Fibroblast of pulmonary artery (primary cell): Measurements from ENCODE around the gene CRYBA1.

Experiments
- DNase-seq: peaks from one replicate; pipeline ENCODE4 v3.0.0-alpha.2; 2010; ENCODE audit warnings: low read depth
- H3K4me3 ChIP-seq: replicated peaks from 2 replicates; pipeline ENCODE4 v1.5.1; 2011; ENCODE audit warnings: low read depth, mild to moderate bottlenecking, control low read depth, low read length, moderate library complexity
- TF ChIP-seq, protein P1 (sequence below): IDR thresholded peaks from 2 replicates; pipeline ENCODE4 v1.5.1; 2011; ENCODE audit warnings: mild to moderate bottlenecking, control low read depth, low read length, inconsistent platforms; ENCODE audit errors: missing control alignments

The CRYBA1 gene

DNA sequence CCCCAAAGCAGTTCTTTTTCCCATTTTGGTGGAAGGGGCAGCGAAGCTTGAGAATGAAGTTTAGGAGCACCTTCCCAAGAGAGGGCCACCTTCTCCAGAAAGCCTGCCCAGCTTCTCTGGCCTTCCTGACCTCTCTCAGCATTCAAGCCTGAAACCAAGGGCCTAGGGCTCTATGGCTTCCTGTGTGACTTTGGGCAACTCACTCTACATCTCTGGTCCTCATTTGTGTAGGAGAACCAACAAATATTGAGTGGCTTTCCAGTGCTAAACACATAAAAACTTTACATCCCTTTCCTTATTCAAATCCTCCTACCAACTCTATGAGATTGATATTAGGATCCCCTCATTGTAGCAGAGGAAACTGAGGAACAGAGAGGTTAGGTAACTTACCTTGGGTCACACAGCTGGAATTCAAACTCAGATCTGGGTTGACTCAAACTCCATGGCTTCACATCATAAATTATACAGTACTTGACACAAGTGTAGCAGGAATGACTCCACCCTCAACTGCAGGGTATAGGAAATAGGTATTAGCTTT lies 34.5 kb upstream of the CRYBA1 start:
- TF ChIP-seq, protein P1, sequence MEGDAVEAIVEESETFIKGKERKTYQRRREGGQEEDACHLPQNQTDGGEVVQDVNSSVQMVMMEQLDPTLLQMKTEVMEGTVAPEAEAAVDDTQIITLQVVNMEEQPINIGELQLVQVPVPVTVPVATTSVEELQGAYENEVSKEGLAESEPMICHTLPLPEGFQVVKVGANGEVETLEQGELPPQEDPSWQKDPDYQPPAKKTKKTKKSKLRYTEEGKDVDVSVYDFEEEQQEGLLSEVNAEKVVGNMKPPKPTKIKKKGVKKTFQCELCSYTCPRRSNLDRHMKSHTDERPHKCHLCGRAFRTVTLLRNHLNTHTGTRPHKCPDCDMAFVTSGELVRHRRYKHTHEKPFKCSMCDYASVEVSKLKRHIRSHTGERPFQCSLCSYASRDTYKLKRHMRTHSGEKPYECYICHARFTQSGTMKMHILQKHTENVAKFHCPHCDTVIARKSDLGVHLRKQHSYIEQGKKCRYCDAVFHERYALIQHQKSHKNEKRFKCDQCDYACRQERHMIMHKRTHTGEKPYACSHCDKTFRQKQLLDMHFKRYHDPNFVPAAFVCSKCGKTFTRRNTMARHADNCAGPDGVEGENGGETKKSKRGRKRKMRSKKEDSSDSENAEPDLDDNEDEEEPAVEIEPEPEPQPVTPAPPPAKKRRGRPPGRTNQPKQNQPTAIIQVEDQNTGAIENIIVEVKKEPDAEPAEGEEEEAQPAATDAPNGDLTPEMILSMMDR, result no peak
- DNase-seq, result no peak
- no peak overlapping the region for H3K4me3 ChIP-seq

DNA sequence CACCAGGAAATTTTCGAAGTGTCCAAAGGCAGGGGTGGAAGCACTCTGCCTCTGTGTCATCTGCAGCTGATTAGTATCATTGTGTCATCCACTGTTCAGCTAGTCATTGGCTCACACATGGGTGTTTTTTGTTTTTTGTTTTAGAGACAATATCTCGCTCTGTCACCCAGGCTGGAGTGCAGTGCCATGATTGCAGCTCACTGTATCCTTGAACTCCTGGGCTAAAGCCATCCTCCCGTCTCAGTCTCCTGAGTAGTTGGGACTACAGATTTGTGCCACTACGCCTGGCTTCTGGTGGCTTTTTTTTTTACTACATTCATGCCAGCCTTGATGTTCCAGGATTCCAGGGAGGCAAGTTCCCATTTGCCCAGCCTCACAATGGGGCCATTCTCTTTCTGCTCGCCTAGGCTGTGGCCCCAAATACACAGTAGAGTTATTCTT lies 34.0 kb upstream of the CRYBA1 start:
- no peak for DNase-seq
- no peak overlapping the region for H3K4me3 ChIP-seq
- TF ChIP-seq, protein P1, result no peak

DNA sequence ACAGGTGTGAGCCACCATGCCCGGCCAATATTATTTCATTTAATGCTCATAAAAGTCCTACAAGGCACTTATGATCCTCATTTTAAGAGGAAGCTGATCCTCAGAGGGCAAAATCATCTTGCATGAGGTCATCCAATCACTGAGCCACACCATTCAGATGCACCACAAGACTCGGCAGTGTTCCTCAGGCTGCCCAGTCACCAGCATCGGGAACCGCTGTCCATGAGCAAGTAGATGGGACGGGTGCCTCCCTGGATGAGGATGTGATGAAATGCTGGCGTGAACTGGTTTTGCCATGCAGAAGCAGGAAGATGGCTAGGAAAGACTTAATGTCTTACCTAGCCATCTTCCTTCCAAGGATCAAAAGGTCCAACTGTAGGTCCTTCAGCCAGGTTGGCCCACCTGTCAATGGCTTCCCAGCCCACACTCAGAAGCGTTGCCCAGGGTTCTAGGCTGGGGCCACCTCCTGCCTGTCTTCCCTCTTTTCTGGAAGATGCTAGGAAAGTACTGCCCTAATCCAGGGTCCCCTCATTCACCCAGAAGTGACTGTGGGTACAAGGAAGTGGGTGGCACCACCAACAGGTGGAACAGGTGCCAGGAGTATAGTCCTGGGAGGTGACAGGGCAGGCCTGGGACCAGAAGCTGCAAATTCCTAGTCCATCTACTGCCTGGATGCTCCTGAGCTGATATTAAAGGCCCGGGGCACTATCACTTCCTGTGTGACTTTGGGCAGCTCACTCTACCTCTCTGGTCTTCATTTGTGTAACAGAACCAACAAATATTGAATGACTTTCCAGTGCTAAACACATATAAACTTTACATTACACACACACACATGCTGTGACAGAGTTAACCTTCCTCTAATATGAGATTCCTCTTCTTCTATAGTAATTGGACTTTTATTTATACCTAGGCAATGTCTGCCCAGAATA lies 32.2 kb upstream of the CRYBA1 start:
- no peak overlapping the region for H3K4me3 ChIP-seq
- TF ChIP-seq, protein P1, result no peak
- no peak for DNase-seq

DNA sequence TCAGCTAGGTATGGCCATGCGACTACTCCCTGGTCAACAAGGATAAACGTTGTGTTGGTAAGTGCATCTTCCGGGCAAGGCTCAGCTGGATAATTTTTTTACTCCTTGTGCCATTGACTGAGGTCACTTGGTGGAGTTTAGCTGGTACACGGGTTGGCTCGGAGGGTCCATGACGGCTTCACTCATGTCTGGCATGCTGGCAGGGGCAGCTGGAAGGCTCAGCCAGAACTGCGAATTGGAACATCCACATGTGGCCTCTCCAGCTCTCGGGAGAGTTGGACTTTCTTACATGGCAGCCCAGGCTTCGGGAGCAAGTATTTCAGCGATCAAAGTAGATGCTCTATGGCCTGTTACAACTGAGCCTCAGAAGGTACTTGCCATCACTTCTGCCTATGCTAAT lies 31.5 kb upstream of the CRYBA1 start:
- TF ChIP-seq, protein P1, result no peak
- no peak for DNase-seq
- no peak overlapping the region for H3K4me3 ChIP-seq

DNA sequence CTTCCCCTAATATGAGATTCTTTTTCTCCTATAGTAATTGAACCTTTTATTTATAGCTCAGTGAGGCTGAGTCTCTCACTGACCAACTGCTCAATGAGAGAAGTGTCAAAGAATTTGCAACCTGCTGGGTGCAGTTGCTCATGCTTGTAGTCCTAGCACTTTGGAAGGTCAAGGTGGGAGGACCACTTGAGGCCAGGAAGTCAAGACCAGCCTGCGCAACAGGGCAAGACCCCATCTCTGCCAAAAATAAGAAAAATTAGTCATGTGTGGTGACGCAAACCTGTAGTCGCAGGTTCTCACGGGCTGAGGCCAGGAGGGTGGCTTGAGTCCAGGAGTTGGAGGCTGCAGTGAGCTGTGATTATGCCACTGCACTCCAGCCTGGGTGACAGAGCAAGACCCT lies 30.9 kb upstream of the CRYBA1 start:
- TF ChIP-seq, protein P1, result no peak
- DNase-seq, result peak; percentile 84
- no peak overlapping the region for H3K4me3 ChIP-seq

DNA sequence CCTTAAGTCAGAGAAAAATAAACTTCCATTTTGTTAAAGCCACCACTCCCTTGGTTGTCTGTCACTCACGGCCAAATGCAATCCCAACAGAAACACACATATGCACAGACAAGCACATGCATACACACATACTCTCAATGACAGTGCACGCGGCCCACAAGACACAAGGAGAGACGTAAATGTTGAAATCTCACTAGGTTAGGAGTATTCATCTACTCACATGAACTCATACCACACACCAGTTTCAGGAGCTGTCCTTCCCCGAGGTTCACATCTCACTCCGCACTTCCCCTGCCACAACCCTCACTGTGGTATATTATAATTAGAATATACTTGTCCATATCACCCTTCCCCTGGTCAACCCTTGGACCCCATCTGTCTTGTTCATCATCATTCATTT lies 30.5 kb upstream of the CRYBA1 start:
- TF ChIP-seq, protein P1, result no peak

More for the DNA sequence above, 30.5 kb upstream of the CRYBA1 start:
- no peak overlapping the region for H3K4me3 ChIP-seq
- DNase-seq, result no peak
